ENCODE data around the gene AMOTL2.

The AMOTL2 gene

GRCh38 chr3:134312873-134313846 lies 61.1 kb downstream of the AMOTL2 start:
- no peak for DNase-seq

- DNase-seq: no peak
These were observed 62.0 kb downstream of the AMOTL2 start for GRCh38 chr3:134312072-134312872.

GRCh38 chr3:134311693-134312071 lies 62.6 kb downstream of the AMOTL2 start:
- DNase-seq: no peak

- no peak for DNase-seq
These were observed 63.0 kb downstream of the AMOTL2 start for GRCh38 chr3:134311265-134311664.

GRCh38 chr3:134309987-134310700 lies 64.1 kb downstream of the AMOTL2 start:
- DNase-seq: no peak

GRCh38 chr3:134308350-134308891 lies 65.8 kb downstream of the AMOTL2 start:
- peak; percentile 52 for DNase-seq

- no peak for DNase-seq
These were observed 66.8 kb downstream of the AMOTL2 start for GRCh38 chr3:134307425-134307824.

GRCh38 chr3:134306320-134306719 lies 67.9 kb downstream of the AMOTL2 start:
- DNase-seq: no peak
